Endothelial cell (in vitro differentiated cells): Measurements from ENCODE around the gene GREM2. TPM values are rescaled to one million over a fixed set of nuclear protein-coding genes. Genes with fewer than 3 reads are reported as not detected.

Experiments
- DNase-seq: peaks from one replicate; pipeline ENCODE4 v3.0.0; 2021; ENCODE audit warnings: low spot score
- H3K27ac Mint-ChIP-seq: one replicate; pipeline ENCODE4 v1.8.0; 2021; ENCODE audit warnings: mixed read lengths, inconsistent platforms; ENCODE audit not compliant: unreplicated experiment
- H3K27me3 Mint-ChIP-seq: one replicate; pipeline ENCODE4 v1.8.0; 2021; ENCODE audit warnings: mild to moderate bottlenecking, moderate library complexity, mixed read lengths, inconsistent platforms; ENCODE audit not compliant: unreplicated experiment
- H3K36me3 Mint-ChIP-seq: one replicate; pipeline ENCODE4 v1.8.0; 2021; ENCODE audit warnings: mild to moderate bottlenecking, low read depth, mixed read lengths, inconsistent platforms; ENCODE audit not compliant: unreplicated experiment
- H3K4me1 Mint-ChIP-seq: one replicate; pipeline ENCODE4 v1.8.0; 2021; ENCODE audit warnings: mild to moderate bottlenecking, mixed read lengths, inconsistent platforms; ENCODE audit not compliant: unreplicated experiment
- H3K4me3 Mint-ChIP-seq: one replicate; pipeline ENCODE4 v1.8.0; 2021; ENCODE audit warnings: mild to moderate bottlenecking, mixed read lengths, inconsistent platforms; ENCODE audit not compliant: unreplicated experiment
- H3K9me3 Mint-ChIP-seq: one replicate; pipeline ENCODE4 v1.8.0; 2021; ENCODE audit warnings: mixed read lengths, inconsistent platforms; ENCODE audit not compliant: unreplicated experiment
- total RNA-seq: library from RNA; stranded (reverse); fragmentation: NEBNext Ultra II Directional; extraction: Animal tissue kit (Norgen Biotek cat#: 25700); gene quantifications from one replicate; pipeline ENCODE4 v1.2.1, GENCODE V29; 2021; ENCODE audit not compliant: unreplicated experiment
- TF ChIP-seq, protein P1 (sequence below): fragments of 200-600 bp; sonication (generic); IDR thresholded peaks from one replicate; pipeline ENCODE4 v1.5.0; 2021; ENCODE audit warnings: antibody characterized with exemption; ENCODE audit not compliant: unreplicated experiment

GREM2 gene
- total RNA-seq, 1 donor from 2014 or later, result 0.23 TPM

DNA sequence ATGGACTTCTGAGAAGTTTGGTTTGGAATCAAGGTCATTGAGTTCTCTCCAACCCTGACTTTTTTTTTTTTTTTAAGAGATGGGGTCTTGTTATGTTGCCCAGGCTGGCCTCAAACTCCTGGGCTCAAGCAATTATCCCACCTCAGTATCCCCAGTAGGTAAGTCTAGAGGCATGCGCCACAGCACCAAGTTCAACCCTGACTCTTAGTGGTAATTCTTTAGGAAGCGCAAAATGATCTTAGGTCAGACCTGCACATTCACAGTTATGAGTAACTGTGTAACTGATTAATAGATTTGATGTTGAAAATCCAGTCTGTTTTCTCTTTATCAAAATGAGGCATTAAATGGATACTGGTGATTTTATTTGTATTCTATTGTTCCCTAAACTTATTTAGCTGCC, 95.9 kb downstream of the GREM2 start:
- no peak overlapping the region for H3K4me3 Mint-ChIP-seq
- no peaks in the 10 kb centered on the region for H3K4me1 Mint-ChIP-seq
- no peak for DNase-seq
- peaks cover 1% of the 10 kb centered on the region for H3K27me3 Mint-ChIP-seq
- H3K9me3 Mint-ChIP-seq, result no peaks in the 10 kb centered on the region
- H3K27ac Mint-ChIP-seq, result no peak overlapping the region
- no peaks in the 10 kb centered on the region for H3K36me3 Mint-ChIP-seq
- TF ChIP-seq, protein P1, sequence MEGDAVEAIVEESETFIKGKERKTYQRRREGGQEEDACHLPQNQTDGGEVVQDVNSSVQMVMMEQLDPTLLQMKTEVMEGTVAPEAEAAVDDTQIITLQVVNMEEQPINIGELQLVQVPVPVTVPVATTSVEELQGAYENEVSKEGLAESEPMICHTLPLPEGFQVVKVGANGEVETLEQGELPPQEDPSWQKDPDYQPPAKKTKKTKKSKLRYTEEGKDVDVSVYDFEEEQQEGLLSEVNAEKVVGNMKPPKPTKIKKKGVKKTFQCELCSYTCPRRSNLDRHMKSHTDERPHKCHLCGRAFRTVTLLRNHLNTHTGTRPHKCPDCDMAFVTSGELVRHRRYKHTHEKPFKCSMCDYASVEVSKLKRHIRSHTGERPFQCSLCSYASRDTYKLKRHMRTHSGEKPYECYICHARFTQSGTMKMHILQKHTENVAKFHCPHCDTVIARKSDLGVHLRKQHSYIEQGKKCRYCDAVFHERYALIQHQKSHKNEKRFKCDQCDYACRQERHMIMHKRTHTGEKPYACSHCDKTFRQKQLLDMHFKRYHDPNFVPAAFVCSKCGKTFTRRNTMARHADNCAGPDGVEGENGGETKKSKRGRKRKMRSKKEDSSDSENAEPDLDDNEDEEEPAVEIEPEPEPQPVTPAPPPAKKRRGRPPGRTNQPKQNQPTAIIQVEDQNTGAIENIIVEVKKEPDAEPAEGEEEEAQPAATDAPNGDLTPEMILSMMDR, result no peak

DNA sequence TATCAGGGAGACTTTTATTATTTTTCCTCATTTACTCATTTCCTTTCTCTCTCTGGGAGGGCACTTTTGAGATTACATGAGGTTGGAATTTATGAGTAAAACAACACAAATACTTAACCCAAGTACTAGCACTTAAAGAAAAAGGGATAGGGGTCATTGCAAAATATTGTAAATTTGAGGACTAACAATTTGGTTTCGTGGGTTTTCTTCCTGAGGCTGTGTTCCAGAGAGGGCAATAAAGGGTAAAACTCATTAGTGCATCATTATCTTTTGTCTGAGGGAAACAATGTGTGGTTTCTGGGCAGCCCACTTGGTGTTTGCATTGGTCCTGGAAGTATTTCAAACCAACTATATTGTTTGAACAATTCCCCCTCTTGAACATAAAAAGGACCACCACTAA, 96.5 kb downstream of the GREM2 start:
- TF ChIP-seq, protein P1, result no peak
- no peaks in the 10 kb centered on the region for H3K4me1 Mint-ChIP-seq
- H3K27ac Mint-ChIP-seq, result no peak overlapping the region
- peaks cover 1% of the 10 kb centered on the region for H3K27me3 Mint-ChIP-seq
- no peaks in the 10 kb centered on the region for H3K36me3 Mint-ChIP-seq
- no peaks in the 10 kb centered on the region for H3K9me3 Mint-ChIP-seq
- no peak for DNase-seq
- no peak overlapping the region for H3K4me3 Mint-ChIP-seq

DNA sequence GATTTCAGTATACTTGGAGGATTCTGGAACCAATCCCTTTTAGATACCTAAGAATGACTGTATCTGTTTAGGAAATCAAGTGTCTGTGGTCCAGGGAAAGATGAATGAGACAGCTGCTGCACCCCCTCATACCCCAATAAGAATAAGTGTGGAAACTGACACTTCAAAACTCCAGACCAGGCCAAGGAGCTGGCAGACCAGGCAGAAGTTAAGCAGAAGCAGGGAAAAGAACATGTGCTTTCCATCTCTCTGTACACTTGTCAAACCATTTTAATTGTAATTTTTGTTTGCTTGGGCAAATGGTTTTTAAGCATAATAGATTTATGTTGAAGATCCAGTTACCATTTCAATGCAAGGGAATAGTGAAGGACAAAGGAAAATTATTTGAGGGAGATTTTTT, 100.2 kb downstream of the GREM2 start:
- H3K9me3 Mint-ChIP-seq, result no peaks in the 10 kb centered on the region
- TF ChIP-seq, protein P1, result no peak
- no peak overlapping the region for H3K4me3 Mint-ChIP-seq
- DNase-seq, result no peak
- no peaks in the 10 kb centered on the region for H3K36me3 Mint-ChIP-seq
- no peak overlapping the region for H3K27ac Mint-ChIP-seq
- H3K4me1 Mint-ChIP-seq, result no peaks in the 10 kb centered on the region
- peaks cover 1% of the 10 kb centered on the region for H3K27me3 Mint-ChIP-seq

DNA sequence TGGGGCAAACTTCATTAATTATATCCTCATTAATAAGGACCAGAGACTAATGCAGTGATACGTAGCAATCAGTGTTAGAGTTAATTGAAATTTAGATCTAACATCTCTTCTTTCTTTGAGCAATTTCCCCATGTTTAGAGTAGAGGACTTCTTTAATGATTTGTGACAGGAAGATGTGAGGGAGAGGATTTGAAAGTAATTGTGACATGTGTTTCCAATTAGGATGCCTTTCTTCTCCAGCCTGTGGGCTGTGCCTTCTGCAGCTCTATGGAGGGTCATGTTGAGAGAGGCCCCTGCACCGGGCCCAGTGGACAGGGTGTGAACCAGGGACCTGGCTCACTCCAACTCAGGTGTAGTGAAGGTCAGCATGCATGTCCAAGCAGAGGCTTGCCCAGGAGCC, 103.0 kb downstream of the GREM2 start:
- TF ChIP-seq, protein P1, result no peak
- Mint-ChIP-seq H3K4me1 (no peaks in the 10 kb centered on the region), H3K9me3 (no peaks in the 10 kb centered on the region)

DNA sequence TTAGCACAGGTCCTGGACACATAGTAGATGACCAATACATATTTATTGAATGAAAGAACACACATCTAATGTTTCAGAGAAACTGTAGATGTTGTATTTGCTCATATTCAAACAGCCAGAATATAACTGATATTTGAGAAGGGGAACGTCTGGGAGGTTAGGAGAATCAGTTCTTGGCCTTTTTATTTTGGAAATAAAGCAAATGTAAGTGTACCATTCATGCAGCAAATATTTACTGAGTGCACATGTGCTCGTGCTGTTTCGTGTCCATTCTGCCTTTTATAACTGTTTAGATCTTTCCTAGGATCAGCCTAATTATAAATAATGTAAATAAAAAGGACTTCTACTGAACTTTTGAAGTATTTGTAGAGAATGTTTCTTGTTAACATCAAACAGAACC, 103.8 kb downstream of the GREM2 start:
- TF ChIP-seq, protein P1, result no peak
- DNase-seq, result no peak
- H3K36me3 Mint-ChIP-seq, result no peaks in the 10 kb centered on the region
- no peak overlapping the region for H3K27ac Mint-ChIP-seq
- no peak overlapping the region for H3K4me3 Mint-ChIP-seq
- H3K4me1 Mint-ChIP-seq, result no peaks in the 10 kb centered on the region
- H3K27me3 Mint-ChIP-seq, result no peaks in the 10 kb centered on the region
- no peaks in the 10 kb centered on the region for H3K9me3 Mint-ChIP-seq

More for the DNA sequence above, 103.0 kb downstream of the GREM2 start:
- DNase-seq, result no peak
- Mint-ChIP-seq H3K27me3 (no peaks in the 10 kb centered on the region), H3K4me3 (no peak overlapping the region), H3K36me3 (no peaks in the 10 kb centered on the region), H3K27ac (no peak overlapping the region)
